NCI-H2029 (cell line): ENCODE results near the gene LTBP1.

Experiments used
- DNase-seq: peaks from one replicate; lab custom pipeline; 2025; lab: John Stamatoyannopoulos, UW

LTBP1 gene

DNA sequence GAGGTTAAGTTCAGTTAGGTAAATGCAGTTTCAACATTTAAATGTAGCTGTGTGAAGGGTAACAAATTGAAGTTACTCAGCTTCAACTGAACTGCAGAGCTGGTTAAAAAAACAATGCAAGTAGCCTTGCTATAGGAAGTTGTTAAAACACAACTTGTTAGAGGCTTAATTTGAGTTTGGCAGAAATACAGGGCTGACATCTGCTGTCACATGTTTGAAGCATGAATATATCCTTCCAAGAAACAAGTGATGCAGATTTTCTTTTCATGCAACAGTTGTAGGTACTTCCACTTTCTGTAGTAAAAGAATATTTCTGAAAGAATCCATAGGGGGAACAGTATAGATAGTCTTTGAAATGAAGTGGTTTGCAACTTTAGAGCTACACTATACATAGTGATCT lies 321.0 kb downstream of the LTBP1 start:
- no peak for DNase-seq

DNA sequence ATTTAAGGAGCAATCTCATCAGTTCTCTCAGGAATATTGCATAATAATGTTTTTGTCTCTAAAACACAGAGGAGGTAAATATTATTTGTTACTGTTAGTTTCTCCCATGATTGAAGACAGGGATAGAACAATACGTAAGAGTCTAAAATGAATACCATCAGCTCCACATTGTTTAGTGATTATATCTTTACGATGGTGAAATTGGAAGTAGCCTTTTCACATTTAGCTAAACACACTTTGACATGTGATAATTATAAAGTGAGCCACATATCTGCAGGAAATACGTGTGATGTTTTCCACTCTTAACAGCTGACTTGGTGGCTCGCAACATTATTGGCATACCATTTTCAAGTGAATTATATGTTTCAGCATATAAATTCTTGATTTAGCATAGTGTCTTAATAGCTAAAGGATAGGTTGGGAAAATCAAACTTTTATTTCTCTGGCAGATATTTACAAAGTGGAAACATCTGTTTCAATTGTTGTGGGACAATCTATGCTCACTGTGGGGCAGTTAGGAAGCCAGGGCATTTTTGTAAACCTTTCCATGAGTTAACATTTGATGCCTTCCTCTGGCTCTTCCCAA lies 321.6 kb downstream of the LTBP1 start:
- DNase-seq = no peak

DNA sequence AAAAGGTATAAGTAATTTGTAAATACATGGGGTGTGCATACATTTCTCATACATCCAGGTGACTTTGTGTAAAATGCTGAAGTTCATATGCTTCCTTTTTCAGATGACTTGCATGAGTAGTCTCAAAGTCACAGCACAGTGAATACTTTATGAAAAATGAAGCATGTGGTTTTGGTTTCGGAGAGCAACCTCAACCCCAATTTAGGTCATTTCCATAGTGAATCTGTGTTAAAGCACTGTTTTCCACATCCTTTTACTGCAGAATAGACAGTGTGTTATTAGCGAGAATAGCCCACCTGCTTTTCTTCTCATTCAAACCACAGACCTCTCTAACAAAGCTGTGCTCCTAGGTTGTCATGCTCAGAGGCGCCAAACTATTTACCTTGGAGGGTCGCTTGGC lies 325.2 kb downstream of the LTBP1 start:
- DNase-seq = no peak

DNA sequence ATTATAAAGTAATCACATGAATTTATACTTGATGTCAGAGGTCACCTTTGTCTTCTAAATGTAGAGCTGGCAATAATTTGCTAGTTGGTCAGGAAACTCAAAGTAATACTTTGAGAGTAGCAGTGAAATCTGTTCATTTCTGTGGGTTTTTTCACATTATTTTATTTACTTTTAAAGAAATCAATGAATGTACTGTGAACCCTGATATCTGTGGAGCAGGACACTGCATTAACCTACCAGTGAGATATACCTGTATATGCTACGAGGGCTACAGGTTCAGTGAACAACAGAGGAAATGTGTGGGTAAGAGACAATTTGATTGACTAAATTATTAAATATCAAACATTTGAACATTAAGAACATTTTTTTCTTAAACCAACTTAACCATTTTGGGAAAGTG lies 326.7 kb downstream of the LTBP1 start:
- DNase-seq = no peak

DNA sequence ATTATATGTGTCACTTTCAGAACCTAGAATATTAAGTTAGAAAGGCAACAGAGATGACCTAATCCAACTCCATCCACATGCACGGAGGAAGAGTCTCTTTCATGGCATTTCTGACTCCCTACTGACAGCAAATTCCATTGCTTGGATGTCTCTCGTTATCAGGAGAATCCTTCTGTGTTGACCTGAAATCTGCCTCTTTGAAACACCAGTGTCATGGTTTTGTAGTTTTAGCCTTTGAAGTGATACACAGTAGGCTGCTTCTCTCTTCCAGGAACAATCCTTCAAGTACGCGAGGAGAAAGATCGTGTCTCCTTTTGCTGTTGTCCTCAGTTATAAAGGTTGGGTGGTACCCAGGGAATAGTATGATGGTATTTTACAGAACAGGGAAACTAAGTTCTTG lies 327.8 kb downstream of the LTBP1 start:
- DNase-seq = no peak

DNA sequence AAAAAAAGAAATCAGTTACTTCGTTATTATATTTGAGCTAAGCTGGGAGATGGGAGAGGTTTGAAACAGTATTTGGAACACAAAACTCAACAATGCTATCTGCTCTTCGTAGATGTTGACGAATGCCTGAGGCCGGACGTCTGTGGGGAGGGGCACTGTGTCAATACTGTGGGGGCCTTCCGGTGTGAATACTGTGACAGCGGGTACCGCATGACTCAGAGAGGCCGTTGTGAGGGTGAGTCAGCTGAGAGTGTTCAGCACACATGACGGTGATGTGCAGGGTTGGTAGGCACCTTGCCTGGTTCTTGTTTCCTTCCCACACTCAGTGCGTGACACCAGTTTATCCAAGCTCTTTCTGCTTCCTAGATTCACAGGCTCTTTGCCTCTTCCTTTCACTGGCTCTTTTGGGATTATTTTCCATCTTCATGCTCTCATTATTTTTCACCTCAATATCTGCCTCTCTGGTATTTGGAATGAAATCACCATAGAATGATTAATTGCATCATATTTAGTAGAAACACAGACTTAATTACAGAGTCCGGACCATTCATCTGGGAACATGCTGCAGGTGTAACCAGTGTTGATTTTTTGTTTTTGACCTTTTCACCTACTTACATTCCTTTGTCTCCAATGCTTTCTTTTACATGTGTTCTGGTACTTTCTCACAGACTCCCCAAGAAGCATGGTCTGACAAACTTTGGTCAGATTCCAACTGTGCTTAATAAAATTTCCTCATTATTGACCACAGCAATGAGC lies 329.1 kb downstream of the LTBP1 start:
- DNase-seq = no peak

DNA sequence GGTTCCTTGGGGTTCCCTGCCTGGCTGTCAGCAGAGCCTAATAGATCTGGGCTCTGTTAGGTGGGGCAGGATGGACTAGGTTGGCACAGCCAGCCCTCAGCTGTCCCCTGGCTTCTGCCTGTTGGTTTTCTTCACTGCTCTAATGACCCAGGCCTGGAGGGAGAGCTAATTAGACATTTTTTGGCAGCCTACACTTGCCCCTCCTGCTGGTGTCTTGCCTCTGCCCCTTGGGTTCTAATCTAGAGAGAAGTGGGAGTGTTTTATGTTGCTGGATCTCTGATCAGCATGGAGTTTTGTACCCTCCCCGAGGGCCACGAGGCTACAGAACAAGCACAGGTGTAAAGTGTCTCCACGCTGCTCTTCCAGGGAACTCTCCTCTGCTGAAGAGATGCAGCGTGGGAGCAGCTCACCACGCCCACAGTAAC lies 330.3 kb downstream of the LTBP1 start:
- DNase-seq = no peak

DNA sequence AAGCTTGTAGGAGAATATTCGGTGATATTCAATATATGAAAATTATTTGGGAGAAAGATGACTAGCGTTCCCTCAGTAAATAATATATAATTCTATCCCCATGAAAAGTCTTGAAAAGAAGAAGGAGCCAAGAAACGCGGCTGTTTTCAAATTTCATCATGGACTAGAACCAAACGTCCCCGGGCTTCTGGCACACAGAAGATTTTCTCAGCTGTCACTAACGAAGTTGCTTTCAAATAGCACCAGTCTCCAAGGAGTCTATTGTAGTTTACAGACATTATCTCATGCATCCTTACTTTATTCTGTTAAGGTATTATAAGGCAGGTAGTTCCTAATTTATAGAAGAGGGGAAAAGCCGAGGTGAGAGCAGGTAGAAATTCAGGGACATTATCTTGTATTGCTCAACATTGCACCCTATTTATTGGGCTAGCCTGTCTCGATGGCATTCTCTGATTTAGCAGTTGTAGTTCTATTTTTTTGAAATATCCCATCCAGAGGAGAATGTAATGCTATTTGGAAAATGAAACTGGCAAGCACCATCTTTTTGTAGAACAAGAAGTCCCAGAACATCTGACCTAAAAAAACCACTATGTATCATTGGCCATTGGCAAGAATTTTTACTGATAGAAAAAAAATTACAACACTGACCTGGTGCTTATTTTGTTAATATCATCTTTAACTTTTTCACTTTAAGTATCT lies 331.6 kb downstream of the LTBP1 start:
- no peak for DNase-seq

DNA sequence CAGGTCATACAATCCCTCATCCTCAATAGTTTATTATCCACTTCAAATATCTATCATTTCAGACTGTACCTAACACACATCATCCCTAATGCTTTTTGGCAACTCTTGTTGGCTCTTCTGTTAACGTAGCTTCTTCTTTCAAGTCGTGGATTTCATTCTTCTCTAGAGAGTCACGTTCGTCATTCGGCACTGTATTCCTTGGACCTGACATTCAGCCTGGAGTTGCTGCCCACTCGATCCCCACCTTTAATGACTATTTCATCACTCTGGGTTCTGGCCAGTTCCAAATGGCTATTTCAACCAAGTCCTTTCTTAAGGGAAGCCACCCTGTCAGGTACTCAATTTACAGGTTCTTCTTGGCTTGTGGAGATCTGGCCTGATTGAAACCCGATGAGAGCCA lies 337.5 kb downstream of the LTBP1 start:
- DNase-seq = no peak

DNA sequence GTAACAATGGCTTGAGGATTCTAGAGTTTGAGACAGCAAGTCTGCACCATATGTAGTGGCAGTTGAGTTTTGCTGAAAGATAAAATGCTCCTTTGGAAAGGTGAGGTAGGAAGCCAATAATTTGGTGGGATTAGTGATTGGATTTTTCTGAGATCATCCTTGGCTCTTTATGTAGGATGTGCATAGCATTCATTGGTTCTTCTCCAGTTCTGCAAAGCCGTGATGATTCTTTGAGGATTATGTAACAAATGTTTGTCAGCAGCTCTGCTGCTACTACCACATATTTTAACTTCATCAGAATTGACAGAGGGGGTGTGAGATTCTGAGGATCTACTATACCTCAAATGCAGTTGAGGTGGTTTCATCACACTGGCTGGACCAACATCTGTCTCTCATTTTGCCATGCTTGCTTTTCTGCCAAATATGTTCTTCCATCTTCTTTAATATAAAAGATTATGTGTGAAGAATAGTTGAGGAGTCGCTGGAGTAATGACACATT lies 340.8 kb downstream of the LTBP1 start:
- no peak for DNase-seq

DNA sequence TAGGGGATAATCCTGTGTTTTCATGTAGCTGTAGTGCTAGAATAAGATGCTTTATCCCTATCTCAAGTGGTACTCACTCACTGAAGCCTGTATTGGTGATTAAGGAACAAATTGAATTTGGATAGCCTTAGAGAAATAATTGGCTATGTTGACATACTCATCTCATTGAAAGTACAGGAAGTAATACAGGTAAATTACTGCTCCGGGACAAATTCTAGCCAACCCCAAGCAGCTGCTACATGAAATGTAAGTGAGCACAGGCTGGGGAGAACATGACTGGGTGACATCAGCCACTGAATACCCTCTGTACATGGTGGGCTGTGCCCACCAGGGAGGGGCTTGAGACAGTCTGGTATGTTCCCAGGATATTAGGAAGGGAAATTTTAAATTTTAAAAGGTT lies 341.3 kb downstream of the LTBP1 start:
- DNase-seq = peak; percentile 44

DNA sequence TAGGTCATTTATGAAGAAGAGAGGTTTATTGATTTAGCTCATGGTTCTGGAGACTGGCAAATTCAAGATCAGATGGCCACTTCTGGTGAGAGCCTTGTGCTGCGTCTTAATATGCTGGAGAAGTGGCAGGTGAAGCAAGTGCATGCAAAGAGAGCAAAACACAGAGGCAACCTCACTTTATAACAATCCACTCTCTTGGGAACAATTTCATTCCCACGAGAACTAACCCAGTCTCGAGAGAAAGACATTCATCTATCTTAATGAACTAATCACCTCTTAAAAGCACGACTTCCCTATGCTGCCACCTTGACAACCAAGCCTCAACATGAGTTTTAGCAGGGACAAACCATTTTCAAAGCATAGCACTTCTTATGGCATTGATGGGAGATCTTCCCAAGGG lies 343.2 kb downstream of the LTBP1 start:
- no peak for DNase-seq

DNA sequence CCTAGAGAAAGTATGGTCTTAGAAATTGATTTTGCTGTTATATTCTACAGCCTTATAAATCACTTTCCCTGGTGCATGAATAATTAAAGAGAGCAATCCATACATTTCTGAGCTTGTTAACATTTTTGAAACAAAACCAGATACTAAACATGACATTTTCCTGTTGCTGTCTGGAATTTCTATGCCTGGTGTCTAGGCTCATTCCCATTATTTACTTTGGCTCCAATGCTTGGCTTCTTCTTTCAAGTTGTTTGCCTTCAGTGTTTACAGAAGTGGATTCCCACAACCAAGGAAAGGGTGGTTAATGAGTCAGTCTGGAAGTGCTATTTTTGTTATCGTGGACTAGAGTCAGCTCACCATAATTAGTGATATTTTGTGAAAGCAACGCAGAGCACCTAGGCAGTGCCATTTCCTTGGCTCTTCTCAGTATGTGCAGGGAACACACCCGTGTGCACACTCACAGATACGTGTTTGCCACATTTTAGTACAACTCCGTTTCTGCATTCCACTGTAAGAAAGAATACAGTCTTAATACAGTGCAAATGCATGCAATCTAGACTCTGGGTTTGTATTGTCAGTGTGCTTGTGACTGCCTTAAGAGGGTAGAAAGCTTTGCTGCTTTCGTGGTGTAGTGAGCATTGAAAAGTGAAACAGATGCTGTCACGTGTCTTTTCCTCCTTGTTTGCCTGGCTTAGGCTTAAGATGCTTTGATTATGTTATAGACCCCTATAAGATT lies 344.7 kb downstream of the LTBP1 start:
- DNase-seq = peak; percentile 71

DNA sequence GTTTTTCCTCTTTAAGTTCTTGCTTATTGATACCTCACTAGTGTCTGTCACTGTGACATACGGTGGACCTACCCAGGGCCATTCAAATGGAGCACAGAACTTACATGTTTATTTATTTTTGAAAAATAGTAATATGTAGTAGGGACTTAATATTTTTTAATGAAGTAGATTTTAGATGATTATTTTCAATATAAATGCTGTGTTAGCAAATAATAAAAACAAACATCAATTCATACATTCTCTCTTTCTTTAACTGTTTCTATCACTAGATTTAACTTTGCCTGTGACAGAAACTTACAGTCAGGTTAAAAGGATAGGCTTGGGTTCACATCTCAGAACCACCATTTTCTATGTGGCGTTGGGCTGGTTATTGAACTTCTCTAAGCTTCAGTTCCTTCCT lies 345.3 kb downstream of the LTBP1 start:
- no peak for DNase-seq

DNA sequence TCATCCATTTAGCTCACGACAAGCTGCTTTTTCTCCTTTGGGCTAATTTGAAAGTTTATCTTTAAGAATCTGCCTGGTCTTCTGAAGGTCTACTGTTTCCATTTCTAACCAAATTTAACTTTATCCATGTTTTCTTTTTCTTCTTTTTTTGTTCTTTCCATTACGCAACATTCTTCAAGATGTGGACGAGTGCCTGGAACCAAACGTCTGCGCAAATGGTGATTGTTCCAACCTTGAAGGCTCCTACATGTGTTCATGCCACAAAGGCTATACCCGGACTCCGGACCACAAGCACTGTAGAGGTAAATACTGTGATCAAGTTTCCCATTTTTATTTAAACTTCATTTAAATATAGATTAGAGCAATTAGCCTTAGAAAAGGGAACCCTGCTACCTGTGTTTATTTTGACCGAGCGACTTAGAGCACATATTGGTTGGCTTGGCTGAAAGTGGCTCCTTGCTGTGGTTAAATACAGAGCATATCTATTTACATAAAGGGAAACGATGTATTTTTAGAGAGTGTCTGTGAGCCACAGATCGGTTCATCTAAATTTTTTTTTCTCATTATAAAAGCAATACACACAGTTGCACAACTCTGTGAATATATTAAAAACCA lies 346.3 kb downstream of the LTBP1 start:
- DNase-seq = peak; percentile 10

DNA sequence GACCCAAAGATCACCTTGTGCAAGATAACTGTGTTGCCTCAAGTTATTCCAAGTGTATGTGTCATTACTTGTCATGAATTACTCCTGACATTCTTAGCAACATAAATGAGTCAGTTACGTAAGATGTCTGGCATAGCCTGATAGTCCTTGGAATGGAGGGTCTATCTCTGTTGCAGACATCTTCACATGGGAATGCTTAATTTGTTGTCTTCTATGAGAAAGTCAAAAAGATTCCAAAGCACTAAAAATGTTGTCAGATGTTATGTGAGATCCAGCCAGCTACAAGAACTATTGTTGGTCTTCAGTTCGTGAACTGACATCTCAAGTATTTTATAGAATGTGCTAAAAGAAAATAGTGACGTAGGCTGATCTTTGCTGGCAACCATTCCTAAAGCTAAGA lies 351.5 kb downstream of the LTBP1 start:
- no peak for DNase-seq

DNA sequence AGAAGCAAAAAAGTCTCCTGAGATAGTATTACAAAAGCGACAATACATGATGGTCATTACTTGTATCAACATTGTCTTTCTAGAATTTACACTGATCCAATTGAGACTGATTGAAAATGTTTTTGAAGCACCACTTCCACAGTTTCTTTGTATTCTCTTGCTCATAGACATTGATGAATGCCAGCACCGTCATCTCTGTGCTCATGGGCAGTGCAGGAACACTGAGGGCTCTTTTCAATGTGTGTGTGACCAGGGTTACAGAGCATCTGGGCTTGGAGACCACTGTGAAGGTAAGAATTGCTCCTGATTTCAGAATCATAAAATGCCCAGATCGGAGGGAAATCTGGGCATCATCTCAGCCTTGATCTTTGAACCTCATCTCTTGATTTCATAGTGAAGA lies 354.6 kb downstream of the LTBP1 start:
- no peak for DNase-seq

DNA sequence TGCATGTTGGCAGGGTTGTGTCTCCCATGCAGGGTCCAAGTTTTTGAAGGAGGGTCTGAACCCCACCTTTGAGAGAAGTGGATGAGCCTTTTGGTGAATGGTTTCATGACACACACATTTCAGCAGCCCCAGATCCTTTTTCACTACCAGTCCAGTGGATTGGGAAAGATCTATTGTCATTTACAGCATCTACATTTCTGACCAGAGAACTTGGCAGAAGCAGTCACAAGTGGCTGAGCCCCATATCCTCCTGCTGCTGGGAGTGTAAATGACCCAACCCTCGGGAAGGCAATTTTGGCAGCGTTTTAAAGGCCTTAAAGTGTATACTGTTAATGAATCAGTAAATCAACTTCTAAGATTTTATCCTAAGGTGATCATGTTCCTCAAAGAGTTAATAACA lies 355.6 kb downstream of the LTBP1 start:
- no peak for DNase-seq

DNA sequence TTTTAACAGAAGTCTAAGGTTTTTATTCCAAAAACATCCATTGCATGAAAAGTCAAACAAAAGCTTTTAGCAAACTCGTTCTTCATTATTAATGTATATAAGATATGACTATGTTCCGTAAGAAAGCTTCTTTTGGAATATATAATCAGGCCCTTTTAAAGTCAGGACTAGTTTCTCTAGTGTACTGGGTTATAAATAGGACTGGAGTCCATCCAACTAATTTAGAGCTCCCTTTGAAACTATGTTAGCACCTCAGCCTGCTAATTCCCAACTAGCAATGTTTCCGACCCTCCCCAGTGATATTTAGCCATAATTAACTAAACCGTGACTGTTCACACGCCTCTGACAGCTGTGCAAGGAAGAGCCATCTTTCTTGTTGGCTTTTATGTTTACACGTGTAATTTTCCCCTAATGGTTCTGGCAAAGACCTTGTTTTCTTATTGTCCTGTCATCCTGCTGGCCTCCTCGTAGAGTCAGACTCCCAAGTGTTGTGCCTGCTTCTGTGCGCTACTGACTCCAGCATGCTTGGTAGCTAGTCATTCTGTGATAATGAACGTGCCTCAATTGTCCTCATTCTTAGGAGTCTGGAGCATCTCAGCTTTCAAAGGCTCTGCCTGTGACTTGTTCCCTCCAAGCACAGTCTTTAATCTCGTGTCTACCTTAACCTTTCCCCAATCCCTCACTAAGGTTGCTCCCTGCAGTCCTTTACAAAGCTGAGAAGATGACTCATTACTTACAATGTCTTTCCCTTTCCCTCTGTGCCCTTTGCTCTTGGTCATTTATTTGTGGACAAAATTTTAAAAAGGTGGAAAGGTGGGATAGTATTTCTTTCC lies 357.5 kb downstream of the LTBP1 start:
- DNase-seq = no peak

DNA sequence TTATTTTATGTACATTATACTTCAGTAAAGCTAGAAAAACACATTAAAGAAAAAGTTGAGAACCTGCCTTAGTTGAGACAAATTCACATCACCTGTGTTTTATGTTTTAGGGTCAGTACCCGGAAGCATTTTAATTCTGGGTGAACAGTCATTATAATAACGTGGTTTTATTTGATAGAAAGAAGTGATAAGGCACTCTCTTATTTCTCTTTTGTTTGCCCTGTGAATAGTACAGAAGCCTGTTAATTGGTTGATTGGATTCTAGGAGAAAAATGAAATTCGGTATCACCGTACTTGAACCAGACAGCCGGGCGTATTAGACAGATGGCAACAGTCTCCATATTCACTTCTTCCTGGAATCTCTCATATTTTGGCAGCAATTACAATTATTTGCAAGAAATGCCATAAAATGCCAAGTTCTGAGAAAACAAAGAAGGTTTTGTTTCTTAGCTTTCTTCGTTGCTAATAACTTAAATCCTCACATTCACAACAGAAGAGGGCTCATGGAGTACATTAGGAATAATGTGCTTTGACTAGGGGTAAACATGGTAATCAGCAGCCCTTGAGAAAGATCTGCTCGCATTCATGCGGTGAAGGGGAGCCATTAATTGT lies 361.0 kb downstream of the LTBP1 start:
- DNase-seq = no peak

DNA sequence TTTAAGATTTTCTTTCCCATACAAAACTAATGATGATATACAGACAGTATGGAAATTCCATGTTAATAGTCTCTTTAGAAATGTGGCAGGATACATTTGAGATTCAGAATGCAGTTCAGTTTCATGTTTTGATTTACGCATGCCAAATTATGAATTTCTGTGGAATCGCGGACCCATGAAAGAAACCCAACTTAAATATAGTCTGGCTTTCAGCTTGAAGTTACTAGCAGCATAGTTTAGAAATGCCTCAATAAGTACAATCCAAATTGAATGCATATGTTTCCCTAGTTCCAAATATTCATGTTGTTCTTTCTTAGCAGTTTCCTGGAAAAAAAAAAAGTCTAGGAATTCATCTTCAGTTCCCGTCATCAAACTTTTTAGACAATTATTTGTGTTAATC lies 365.6 kb downstream of the LTBP1 start:
- DNase-seq = no peak
